HL-60 (cell line): ENCODE results near the gene RYR2.

Experiments
- CTCF ChIP-seq: IDR thresholded peaks from one replicate; pipeline ENCODE4 v1.5.1; 2011; ENCODE audit warnings: low read length, control low read depth, inconsistent platforms; ENCODE audit not compliant: insufficient read depth
- REST ChIP-seq: IDR thresholded peaks from 2 replicates; pipeline ENCODE4 v1.6.1; 2012; ENCODE audit warnings: low read depth; ENCODE audit not compliant: insufficient replicate concordance

GRCh38 chr1:237679687-237680086 lies 637.7 kb downstream of the RYR2 start:
- no peak for TF ChIP-seq CTCF
- TF ChIP-seq REST, result no peak
